Activated CD4-positive, alpha-beta T cell treated with anti-CD3 and anti-CD28 coated beads for 48 hours (primary cell): ENCODE data around the gene HBS1L.

Experiments used
- DNase-seq: peaks from one replicate; pipeline ENCODE4 v3.0.0-alpha.2; 2020

Gene HBS1L

DNA sequence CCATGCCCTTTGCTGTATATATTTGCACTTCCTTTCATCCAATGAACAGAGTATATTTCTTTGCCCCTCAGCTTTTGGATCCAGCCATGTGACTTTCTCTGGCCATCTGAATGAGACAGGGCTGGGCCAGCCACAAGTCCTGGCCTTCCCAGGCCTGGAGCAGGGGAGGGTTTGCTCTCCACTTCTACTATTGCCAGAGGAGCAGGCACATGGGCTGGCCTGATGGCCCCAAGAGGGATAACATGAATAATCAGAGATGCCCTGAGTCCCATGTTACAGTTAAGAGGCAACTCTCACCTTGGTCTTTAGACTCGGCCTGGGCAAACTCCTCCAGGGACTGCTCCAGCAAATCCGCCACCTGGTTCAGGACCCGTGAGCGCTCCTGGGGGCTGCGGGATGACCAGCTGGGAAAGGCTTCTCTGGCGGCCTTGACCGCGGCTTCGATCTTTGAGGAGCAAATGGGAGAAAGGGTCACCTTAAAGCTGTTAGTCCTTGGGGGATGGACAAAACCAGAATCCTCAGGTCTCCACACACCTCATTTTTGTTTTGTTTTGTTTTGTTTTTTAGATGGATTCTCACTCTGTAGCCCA lies 111.0 kb downstream of the HBS1L start:
- no peak for DNase-seq

DNA sequence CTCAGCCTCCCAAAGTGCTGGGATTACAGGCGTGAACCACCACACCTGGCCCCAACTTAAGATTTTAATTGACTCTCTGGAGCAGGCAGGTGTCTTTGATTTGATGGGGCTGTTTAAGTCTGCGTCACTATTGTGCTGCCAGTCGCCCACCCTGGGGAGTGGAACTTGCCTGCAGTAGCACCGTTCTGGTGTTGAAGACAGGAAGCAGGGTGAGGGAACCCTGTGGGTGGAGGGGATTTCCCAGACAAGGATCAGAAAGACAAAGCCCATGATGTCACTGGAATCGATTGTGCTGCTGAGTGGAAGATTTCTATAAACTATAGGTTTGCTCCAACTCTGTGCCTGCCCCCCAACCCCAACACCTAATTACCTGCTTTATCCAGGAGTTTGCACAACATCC lies 115.7 kb downstream of the HBS1L start:
- DNase-seq: peak; percentile 82

DNA sequence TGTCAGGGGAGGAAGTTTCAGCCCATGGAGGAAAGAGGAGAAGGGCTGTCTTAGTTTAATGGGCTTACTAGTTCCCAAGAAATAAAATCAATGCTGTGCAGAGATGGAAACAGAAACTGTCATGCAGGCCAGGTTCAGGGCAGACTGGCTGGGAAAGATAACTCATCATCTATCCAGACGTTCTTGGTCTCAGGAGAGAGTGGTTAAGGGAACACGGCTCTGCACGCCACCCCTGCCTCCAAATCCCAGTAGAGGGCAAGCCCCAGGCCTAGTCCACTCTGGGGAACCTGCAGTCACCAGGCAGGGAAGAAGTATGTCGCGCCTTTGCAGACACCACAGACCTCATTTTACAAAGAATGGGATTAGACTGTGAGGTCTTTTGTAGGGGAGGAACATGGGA lies 117.2 kb downstream of the HBS1L start:
- no peak for DNase-seq

DNA sequence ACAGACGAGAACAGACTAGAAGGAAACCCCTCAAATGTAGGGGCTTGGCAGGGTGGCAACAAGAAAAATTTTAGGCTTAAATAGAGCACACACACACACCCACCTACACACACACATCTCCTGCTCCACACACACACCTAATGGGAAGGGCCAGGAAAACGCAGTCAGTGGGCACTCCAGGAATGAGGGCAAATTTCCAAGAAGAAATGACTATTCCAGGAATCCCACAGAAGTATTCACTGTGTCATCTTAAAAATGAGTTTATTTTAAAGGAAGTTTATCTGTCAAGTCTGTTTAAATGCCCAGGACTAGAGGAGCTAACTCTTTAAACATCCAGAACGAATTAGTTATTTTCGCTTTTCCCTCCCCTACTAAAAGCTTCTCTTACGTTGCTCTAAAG lies 117.7 kb downstream of the HBS1L start:
- DNase-seq: no peak

DNA sequence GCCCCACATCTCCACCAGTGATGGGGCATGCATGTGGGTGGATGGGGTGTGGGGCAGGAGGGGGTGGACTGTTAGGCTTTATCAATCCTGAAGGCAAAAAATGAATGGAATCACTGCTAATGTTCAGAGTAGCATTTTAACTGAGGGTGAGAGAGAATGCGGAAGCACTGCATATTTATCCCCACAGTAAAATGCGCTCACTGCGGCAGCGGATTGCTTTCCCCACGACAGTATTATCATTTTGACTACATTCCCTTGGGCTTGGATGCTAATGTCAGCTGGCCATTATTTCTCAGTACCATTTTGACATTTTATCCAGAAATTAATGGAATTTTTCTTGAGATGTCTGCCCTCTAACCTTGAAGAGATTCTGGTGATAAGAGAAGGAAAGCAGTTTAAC lies 118.1 kb downstream of the HBS1L start:
- no peak for DNase-seq

DNA sequence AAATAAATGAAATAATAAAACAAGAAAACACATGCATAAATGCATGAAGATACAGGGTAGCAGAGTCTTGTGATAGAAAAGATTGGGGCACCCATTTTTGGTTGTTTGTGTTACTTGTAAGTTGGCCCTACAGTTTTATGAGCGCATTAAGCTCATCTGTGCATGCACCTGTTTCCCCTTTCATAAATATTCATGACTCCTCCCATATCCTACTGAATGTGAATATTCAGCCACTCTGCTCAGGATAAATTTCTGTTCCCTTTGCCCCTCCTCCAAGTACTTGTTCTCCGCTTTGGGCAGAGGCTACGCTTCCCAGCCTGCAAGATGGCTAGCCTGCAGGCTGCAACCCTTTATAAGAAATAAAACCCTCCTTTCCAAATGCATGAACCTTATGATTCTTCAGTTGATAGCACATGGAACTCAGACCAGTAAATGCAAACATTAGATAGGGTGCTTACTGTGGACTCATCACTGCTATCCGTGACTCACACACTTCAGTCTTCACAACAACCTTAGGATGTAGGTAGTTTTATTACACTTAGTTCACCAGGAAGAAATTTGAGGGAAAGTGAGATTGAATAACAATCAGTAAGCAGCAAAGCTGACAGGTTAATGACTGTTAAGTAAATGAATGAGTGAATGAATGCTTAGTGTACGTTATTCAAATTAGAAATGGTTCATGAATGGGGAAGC lies 119.7 kb downstream of the HBS1L start:
- no peak for DNase-seq

DNA sequence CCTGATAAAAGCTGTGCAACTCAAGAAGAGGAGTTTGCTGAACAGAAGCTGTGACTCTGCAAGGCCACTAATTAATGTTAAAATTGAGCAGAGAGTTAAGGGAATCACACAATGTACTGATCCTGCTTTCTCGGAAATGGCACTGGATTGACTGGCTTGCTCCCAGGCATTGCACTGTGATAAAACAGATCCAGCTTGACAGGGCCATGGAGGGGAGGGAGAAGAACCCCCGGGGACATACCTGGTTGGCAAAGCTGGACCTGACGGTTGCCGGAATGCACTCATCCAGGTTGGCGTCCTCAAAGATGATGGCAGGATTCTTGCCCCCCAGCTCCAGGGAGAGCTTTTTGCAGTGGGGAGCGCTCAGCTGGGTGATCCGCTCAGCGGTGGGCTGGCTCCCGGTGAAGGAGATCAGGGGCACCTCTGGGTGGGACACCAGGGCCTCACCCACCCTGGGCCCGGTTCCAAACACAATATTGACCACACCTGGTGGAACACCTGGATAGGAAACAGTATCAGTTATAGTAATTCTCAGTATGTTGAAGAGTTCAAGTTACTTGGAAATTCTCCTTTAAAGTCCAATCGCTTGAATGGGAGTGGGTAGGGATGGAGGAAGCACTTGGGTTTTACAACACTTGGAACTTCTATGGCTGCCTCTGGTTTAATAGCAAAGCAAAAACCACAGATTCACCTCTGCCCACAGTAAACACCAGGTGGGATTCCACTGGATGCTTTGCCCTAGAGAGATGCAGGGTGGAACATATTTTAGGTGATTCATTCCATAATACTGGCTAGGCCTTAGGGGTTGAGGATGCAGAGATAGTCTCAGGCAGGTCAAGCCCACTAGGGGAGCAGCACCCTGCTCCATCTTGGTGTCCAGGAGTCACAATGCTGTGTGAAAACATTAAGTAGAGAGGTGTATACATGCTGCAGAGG lies 121.8 kb downstream of the HBS1L start:
- DNase-seq: no peak

DNA sequence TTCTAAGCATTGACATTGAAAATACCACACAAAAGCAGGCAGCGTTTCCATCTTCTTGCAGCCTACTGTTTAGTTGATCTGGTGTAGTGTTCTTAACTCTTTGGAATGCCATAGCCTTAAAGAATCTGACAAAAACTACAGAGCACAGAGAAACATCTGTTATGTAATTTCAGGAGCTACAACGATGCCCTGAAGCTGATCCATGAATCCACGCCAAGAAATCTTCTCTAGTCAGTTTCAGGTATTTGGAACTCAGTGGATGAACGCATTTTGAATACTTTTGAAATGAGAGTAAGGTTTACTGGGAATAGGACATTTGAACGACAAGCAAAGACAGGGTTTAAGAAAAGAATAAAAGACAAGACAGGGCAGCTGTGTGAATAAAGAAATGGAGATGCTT lies 122.5 kb downstream of the HBS1L start:
- no peak for DNase-seq

DNA sequence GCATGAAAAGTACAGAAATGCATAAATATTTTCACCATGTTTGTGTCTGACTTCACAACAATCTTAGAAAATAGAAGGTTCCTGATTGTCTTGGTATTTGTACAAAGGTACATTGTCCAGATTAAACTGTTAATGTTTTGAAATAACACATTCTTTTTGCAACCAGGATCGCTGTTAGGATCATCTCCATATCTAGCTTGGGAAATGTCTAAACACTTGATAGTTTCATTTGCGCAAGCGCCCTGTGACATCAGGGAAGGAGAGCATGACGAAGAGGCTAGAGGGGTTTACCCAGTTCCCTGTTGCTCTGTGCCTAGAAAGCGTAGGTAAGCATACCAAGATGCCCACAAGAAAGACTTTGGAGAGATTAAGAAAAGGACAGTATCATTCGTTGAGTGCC lies 124.2 kb downstream of the HBS1L start:
- DNase-seq: no peak

DNA sequence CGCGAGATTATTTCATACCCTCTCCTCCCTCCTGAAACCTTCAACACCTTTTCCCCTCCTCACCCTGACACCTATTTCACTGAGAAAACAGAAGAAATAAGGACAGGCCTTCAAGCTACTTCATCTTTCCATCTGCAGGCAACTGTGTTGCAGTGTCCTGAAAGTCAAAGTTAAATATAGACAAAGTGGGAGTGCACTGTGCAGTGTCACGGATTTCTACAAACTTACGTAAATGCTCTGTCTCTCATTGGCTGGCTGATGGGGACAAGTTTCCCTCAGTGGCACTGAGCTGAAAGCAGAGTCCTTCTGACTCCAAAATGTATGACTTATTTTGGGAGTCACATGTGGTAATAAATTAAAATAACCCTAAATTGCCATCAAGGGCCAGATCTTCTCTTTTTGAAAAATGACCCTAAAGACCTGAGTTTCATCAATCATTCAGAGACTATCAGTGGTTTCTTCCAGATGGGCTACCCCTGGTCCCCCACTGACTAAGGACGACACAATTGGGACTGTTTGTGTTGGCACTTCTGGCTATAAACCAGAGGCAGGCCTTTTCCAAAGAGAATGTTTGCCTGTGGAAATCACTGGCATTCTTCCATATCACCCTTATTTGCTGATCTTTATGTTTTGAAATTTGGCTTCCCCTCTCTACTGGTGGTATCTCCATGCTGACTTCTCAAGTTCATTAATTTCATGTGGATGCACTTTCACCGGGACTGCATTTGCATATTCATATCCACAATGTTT lies 126.3 kb downstream of the HBS1L start:
- no peak for DNase-seq

DNA sequence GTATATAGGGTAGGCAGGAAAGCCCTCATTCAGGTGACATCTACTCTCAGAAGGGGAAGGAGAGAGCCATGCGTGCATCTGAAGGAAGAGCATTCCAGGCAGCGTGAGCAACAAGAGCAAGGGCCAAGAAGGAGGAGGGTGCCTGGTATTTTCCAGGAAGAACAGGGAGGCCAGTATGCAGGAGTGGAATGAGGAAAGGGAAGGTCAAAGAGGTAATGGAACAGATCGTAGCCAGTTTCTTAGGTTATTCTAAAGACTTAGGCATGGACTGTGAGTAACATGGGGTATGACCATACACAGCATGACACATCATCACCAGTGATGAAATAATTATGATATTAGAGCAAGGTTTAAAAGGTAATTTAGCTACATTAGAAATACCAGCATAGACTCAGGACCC lies 128.8 kb downstream of the HBS1L start:
- DNase-seq: no peak

DNA sequence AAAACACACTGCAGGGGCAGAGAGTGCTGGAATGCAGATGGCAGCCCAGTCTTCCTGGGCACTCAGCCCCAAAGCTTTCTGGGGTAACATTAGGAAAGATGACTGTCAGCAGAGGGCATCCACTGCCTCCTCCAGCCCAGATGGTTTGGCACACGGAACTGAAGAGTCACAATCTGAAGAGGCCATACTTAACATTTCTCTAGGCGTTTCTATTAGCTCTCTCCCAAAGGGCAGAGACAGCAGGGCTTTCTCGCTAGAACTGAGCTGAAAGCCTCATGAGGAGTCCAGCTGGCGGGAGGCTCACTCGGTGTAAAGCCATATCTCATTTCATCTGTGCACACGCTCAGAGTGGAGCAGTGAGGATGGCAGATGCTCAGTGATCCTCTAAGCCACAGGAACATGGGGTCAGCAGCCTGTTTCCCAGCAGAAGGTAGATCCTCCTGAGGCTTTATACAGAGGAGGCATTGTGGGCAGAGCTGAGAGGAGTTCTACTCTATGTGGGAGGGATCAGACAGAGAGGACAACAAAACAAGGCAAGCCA lies 132.8 kb downstream of the HBS1L start:
- no peak for DNase-seq

DNA sequence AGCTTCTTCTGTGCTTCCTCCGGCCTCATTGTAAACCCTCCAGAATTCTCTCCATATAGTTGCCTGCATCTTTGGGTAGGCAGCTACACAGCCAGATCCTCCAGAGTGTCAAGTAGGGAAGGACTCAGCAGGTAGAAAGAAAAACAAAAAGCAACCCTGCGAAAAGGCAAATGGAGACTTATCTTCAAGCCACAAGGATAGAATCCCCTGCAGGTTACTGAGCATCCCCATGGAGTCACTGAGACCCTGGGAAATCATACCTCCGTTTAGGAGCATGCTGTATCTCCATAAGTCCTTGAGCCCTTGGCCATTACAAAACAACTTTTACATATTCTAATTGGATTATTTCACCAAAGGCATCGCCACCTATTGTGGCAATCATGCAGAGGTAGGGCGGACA lies 133.3 kb downstream of the HBS1L start:
- DNase-seq: no peak

DNA sequence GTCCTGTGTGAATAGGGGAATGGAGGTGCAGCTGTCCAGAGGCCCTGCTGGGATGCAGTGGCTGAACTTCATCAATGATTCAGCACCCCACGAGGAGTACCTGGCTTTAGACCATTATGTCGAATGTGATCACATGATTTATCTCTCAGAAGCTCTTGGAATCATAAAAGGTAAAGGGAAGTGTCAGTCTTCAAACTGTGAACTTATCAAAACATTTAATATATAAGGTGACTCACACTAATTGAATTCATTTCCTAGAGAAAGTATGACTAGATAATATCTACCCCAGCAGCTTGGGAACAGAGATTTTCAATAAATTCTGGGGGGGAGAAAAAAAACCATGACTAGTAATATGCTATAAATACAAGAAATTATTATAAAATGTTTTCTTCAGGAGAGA lies 134.2 kb downstream of the HBS1L start:
- no peak for DNase-seq

DNA sequence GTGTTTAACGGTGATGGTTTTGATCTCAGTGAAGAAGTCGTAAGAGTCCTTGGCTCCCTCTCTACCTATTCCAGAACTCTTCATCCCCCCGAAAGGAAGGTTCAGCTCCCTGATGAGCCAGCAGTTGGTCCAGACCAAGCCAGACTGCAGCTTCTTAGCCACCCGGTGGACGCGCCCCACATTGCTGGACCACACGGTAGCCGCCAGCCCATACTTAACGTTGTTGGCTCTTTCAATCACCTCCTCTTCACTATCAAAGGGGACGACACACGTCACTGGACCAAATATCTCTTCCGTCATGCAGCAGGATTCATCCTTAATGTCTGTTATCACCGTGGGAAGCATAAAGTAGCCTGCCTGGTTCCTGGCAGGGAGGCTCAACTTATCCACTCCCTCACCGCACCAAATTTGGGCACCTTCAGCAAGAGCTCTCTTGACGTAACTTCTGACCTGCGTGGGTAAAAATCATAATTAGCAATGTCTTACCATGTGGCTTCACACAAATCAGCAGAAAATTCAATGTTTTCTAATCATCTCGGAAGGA lies 136.1 kb downstream of the HBS1L start:
- DNase-seq: no peak

DNA sequence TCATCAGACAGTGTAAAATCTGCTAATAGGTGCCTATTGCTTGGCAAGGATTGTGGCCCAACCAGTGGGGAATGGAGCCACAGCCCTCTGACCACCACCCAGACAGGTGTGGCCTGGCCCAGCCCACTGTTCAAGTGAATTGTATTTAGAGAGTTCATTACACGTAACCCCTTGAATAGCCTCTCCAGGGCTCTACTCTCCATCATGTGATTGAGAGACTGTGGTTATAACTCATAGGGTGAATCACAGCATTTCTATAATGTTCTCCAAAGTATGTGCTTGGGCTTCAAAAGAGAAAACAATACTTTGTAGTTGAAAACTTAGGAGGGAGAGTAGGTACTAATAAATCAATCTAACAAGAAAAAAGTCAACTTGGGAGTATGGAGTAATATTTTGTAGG lies 143.1 kb downstream of the HBS1L start:
- DNase-seq: no peak

DNA sequence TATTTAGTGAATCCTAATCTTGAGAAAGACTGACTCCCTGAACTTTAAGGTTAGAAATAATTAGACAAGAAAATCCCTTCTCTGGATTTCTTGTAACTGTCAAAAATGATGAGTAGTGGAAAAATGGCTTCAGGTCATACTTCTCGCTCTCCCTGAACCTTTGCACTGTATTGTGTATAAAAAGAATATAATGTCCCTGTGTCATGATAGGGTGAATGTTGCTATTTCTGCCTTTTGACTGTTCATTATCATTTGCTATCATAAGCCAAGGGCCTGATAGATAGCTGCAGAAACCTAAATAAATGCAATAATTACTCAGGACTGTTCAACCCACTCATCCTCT lies 144.1 kb downstream of the HBS1L start:
- DNase-seq: no peak
